Stimulated activated CD4-positive, alpha-beta T cell treated with anti-CD3 and anti-CD28 coated beads, TNF-alpha, amount 100 ng/mL, for 48 hours (primary cell): ENCODE data around the gene AS3MT.
"Not testable (repeated sequence)": the region's sequence is repeated elsewhere in the genome, so short reads cannot be mapped to it uniquely, and the experiment has no call there.

ENCODE experiments used
- DNase-seq, 3 donors: peaks; one replicate each; pipeline ENCODE4 v3.0.0-alpha.2; 2020; ENCODE audit warnings: low read depth in 3 of 3

AS3MT gene

GRCh38 chr10:102869258-102870198 lies at the start of gene AS3MT:
AS3MT (plus strand) TSS chr10:102869470; CDS start chr10:102869593, 123 bp downstream.
- DNase-seq: peak in 1 of 3 donors; percentile 6

- DNase-seq: not testable (repeated sequence)
Measured at GRCh38 chr10:102820008-102820407, 49.3 kb upstream of the AS3MT start.

GRCh38 chr10:102822222-102822621 lies 47.0 kb upstream of the AS3MT start:
- no peak for DNase-seq

- DNase-seq: no peak
Measured at GRCh38 chr10:102824664-102825063, 44.6 kb upstream of the AS3MT start.

GRCh38 chr10:102826148-102826796 lies 43.0 kb upstream of the AS3MT start:
- no peak for DNase-seq

- DNase-seq: no peak
Measured at GRCh38 chr10:102827597-102827975, 41.7 kb upstream of the AS3MT start.

GRCh38 chr10:102831322-102832071 lies 37.8 kb upstream of the AS3MT start:
- no peak for DNase-seq

GRCh38 chr10:102832248-102832647 lies 37.0 kb upstream of the AS3MT start:
- DNase-seq: no peak

GRCh38 chr10:102832987-102833386 lies 36.3 kb upstream of the AS3MT start:
- DNase-seq: no peak

- no peak for DNase-seq
Measured at GRCh38 chr10:102834143-102834542, 35.1 kb upstream of the AS3MT start.

GRCh38 chr10:102835007-102835482 lies 34.2 kb upstream of the AS3MT start:
- DNase-seq: peak; percentile 62 to 73 (median 64)

GRCh38 chr10:102837230-102837721 lies 32.0 kb upstream of the AS3MT start, which contains the start of gene CYP17A1:
CYP17A1 (minus strand) TSS chr10:102837413; CDS start chr10:102837361, 52 bp downstream.
- DNase-seq: no peak

GRCh38 chr10:102838276-102838927 lies 30.9 kb upstream of the AS3MT start:
- DNase-seq: not testable (repeated sequence)

- no peak for DNase-seq
Measured at GRCh38 chr10:102841827-102842345, 27.4 kb upstream of the AS3MT start.

GRCh38 chr10:102843139-102843538 lies 26.1 kb upstream of the AS3MT start:
- DNase-seq: not testable (repeated sequence)

GRCh38 chr10:102844190-102844776 lies 25.0 kb upstream of the AS3MT start:
- DNase-seq: not testable (repeated sequence)

GRCh38 chr10:102845352-102845902 lies 23.8 kb upstream of the AS3MT start:
- no peak for DNase-seq

- no peak for DNase-seq
Measured at GRCh38 chr10:102850025-102850518, 19.2 kb upstream of the AS3MT start.

- DNase-seq: not testable (repeated sequence)
Measured at GRCh38 chr10:102853237-102853636, 16.0 kb upstream of the AS3MT start.
